HepG2 (cell line): Measurements from ENCODE around the gene CD248. TPM values are rescaled to one million over a fixed set of nuclear protein-coding genes. Genes with fewer than 3 reads are reported as not detected.
A peak's percentile ranks its signal among the peaks of the same experiment; 100 is the strongest.

Source experiments
- ARID5B ChIP-seq: IDR thresholded peaks from 2 replicates; pipeline ENCODE4 v1.4.0; 2020; ENCODE audit warnings: mild to moderate bottlenecking, missing genetic modification reagents
- CBX2 ChIP-seq, 2 experiments: fragments of 200-600 bp in 1 of 2; sonication (generic); formaldehyde crosslinking in 1 of 2; IDR thresholded peaks; 2 replicates each; pipeline versions ENCODE4 v1.7.0 to v1.8.1; 2018 to 2022; ENCODE audit warnings: low read depth in 2 of 2, low read length in 1 of 2, mild to moderate bottlenecking in 1 of 2, missing genetic modification reagents in 1 of 2
- DPF2 ChIP-seq: sonication (generic); formaldehyde crosslinking; IDR thresholded peaks from 2 replicates; pipeline ENCODE4 v1.4.0; 2020; ENCODE audit warnings: mild to moderate bottlenecking, low read depth, missing genetic modification reagents, borderline replicate concordance
- FUBP1 ChIP-seq: sonication (generic); formaldehyde crosslinking; IDR thresholded peaks from 2 replicates; pipeline ENCODE4 v1.5.1; 2020; ENCODE audit warnings: missing genetic modification reagents, mild to moderate bottlenecking, borderline replicate concordance
- MAX ChIP-seq: IDR thresholded peaks from 2 replicates; pipeline ENCODE4 v1.6.1; 2012; ENCODE audit warnings: inconsistent platforms
- PHB2 ChIP-seq: fragments of 450-650 bp; IDR thresholded peaks from 2 replicates; pipeline ENCODE4 v1.6.1; 2018; ENCODE audit not compliant: partially characterized antibody
- PHF8 ChIP-seq: sonication (generic); formaldehyde crosslinking; IDR thresholded peaks from 2 replicates; pipeline ENCODE4 v1.5.0; 2020; ENCODE audit warnings: missing genetic modification reagents
- PPARG ChIP-seq: conservative IDR thresholded peaks from 2 replicates; pipeline ENCODE4 v1.6.1; 2016; ENCODE audit warnings: missing biosample characterization, missing genetic modification reagents
- RARG ChIP-seq: sonication (generic); formaldehyde crosslinking; IDR thresholded peaks from 2 replicates; pipeline ENCODE4 v1.4.0; 2020; ENCODE audit warnings: low read depth, mild to moderate bottlenecking, missing genetic modification reagents
- SAP130 ChIP-seq: IDR thresholded peaks from 2 replicates; pipeline ENCODE4 v1.6.1; 2016; ENCODE audit warnings: low read depth
- SMARCE1 ChIP-seq: fragments of 450-650 bp; IDR thresholded peaks from 2 replicates; pipeline ENCODE4 v1.6.1; 2017; ENCODE audit warnings: borderline replicate concordance
- TAF15 ChIP-seq: fragments of 200-400 bp; formaldehyde crosslinking; IDR thresholded peaks from one replicate; pipeline ENCODE4 v1.6.1; 2018; ENCODE audit warnings: mild to moderate bottlenecking, low read depth, low read length; ENCODE audit not compliant: poor library complexity, severe bottlenecking
- TBX3 ChIP-seq: fragments of 450-650 bp; IDR thresholded peaks from 2 replicates; pipeline ENCODE4 v1.6.1; 2017; ENCODE audit warnings: antibody characterized with exemption, mild to moderate bottlenecking, inconsistent platforms, borderline replicate concordance
- ZNF180 ChIP-seq: sonication (generic); formaldehyde crosslinking; IDR thresholded peaks from 2 replicates; pipeline ENCODE4 v1.4.0; 2020; ENCODE audit warnings: low read depth, missing genetic modification reagents, borderline replicate concordance
- ZNF251 ChIP-seq: sonication (generic); formaldehyde crosslinking; IDR thresholded peaks from 2 replicates; pipeline ENCODE4 v1.9.0; 2021; ENCODE audit warnings: mild to moderate bottlenecking, missing genetic modification reagents
- ZNF296 ChIP-seq: sonication (generic); formaldehyde crosslinking; conservative IDR thresholded peaks from 2 replicates; pipeline ENCODE4 v1.5.0; 2020; ENCODE audit warnings: mild to moderate bottlenecking, missing genetic modification reagents
- ZNF501 ChIP-seq: sonication (generic); formaldehyde crosslinking; IDR thresholded peaks from 2 replicates; pipeline ENCODE4 v1.5.1; 2020; ENCODE audit warnings: mild to moderate bottlenecking, moderate library complexity, missing genetic modification reagents
- ZNF674 ChIP-seq: sonication (generic); formaldehyde crosslinking; IDR thresholded peaks from 2 replicates; pipeline ENCODE4 v1.5.0; 2020; ENCODE audit warnings: low read depth, mild to moderate bottlenecking, missing genetic modification reagents
- polyA plus RNA-seq, 8 experiments: library from polyadenylated mRNA; depleted of rRNA in 3 of 8; stranded (reverse) in 7 of 8; unstranded in 1 of 8; fragments of >200 nt; fragmentation: Illumina TruSeq in 4 of 8; extraction: Trizol in 4 of 8; gene quantifications; 2 replicates each; pipeline versions ENCODE4 v1.2.1 to v1.2.3, GENCODE V29; 2011 to 2016; ENCODE audit warnings: low read depth in 4 of 8, missing spikeins in 1 of 8, mixed read lengths in 1 of 8; ENCODE audit not compliant: insufficient read depth in 1 of 8
- total RNA-seq, 5 experiments: library from RNA; depleted of rRNA; stranded (reverse); fragments of >200 nt; fragmentation: Illumina TruSeq; extraction: Trizol; gene quantifications; 2 replicates each; pipeline ENCODE4 v1.2.3, GENCODE V29; 2016; ENCODE audit warnings: low read depth in 1 of 5
- TF ChIP-seq, protein P1 (sequence below): sonication (generic); formaldehyde crosslinking; IDR thresholded peaks from 2 replicates; pipeline ENCODE4 v1.8.1; 2023; ENCODE audit warnings: mild to moderate bottlenecking, missing genetic modification reagents
- TF ChIP-seq, protein P2 (sequence below): sonication (generic); formaldehyde crosslinking; IDR thresholded peaks from 2 replicates; pipeline ENCODE4 v1.4.0; 2020; ENCODE audit warnings: mild to moderate bottlenecking, low read depth, missing genetic modification reagents

CD248 gene
- total and polyA plus RNA-seq, 2 of the 13 experiments (the other 11 are each of a cell fraction or from before 2014, with no cell fraction given): 0.25 to 0.35 TPM

- TF ChIP-seq PPARG (CRISPR knock-in tag) (no peak; the same call in 1 of the 2 replicates), PHB2 (no peak), TBX3 (0 out of 2 replicates have a peak, but pooled peaks have one; percentile 23), ARID5B (peak; percentile 58), ZNF501 (no peak), SAP130 (CRISPR knock-in tag) (peak; percentile 26), DPF2 (CRISPR knock-in tag) (0 out of 2 replicates have a peak, but pooled peaks have one; percentile 41), TAF15 (no peak), RARG (CRISPR knock-in tag) (no peak), FUBP1 (no peak), SMARCE1 (no peak), ZNF674 (CRISPR knock-in tag) (no peak), CBX2 (IDR thresholded peaks at IDR 0.05; ENCODE audit: low read depth, low read length) (no peak), CBX2 (CRISPR knock-in tag; IDR thresholded peaks at IDR 0.05; ENCODE audit: low read depth) (no peak), ZNF251 (no peak), PHF8 (CRISPR knock-in tag) (peak; percentile 58; the same call in 1 of the 2 replicates), MAX (0 out of 2 replicates have a peak, but pooled peaks have one; percentile 54), ZNF296 (no peak), ZNF180 (no peak)
- TF ChIP-seq, protein P1, sequence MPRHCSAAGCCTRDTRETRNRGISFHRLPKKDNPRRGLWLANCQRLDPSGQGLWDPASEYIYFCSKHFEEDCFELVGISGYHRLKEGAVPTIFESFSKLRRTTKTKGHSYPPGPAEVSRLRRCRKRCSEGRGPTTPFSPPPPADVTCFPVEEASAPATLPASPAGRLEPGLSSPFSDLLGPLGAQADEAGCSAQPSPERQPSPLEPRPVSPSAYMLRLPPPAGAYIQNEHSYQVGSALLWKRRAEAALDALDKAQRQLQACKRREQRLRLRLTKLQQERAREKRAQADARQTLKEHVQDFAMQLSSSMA (CRISPR knock-in tag): no peak
- TF ChIP-seq, protein P2, sequence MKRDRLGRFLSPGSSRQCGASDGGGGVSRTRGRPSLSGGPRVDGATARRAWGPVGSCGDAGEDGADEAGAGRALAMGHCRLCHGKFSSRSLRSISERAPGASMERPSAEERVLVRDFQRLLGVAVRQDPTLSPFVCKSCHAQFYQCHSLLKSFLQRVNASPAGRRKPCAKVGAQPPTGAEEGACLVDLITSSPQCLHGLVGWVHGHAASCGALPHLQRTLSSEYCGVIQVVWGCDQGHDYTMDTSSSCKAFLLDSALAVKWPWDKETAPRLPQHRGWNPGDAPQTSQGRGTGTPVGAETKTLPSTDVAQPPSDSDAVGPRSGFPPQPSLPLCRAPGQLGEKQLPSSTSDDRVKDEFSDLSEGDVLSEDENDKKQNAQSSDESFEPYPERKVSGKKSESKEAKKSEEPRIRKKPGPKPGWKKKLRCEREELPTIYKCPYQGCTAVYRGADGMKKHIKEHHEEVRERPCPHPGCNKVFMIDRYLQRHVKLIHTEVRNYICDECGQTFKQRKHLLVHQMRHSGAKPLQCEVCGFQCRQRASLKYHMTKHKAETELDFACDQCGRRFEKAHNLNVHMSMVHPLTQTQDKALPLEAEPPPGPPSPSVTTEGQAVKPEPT (CRISPR knock-in tag): no peak
Measured at GRCh38 chr11:66347425-66348276, 30.8 kb upstream of the CD248 start, which contains the start of gene B4GAT1 (continued).
